ENCODE data around the gene DCST2. TPM values are rescaled to one million over a fixed set of nuclear protein-coding genes. Genes with fewer than 3 reads are reported as not detected.

Gene DCST2
- total and polyA plus RNA-seq, 9 of the 15 experiments (the other 6 are each of a cell fraction or from before 2014, with no cell fraction given), result 0.09 to 0.49 (median 0.11) TPM; not detected in 3

DNA sequence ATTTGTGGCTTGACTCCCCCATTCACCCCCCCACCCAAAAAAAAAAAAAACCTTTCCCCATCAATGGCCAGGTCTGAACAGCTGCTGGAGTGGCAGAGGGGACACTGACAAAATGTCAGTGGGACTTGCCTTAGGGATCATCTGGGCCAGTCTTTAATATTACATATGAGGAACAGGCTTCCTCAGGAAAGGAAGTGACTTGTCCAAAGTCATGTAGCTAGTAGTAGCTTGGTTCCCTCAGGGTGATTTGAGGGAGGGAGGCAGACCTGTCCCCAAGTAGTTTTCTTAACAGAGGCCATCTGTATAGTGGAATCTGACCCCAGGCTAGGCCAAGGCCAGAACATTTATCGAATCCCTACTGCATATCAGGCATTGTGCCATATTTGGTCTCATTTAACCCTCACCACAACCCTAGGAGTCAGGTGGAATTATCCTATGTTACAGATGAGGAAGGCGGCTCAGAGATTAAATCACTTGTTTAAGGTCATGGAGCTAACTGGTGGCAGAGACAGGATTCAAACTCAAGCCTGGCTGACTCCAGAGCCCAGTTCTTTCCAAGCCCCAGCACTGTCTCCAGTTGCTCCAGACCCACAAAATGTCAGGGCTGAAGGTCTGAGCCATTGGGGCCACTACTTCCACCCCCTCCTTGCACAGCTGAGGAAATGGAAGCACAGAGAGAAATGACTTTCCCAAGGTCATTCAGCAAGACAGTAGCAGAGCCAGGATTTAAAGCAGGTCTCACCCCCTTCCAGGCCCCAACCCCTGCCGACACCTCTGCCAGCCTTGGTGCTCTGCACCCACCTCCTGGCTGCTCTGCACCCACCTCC is 20.6 kb downstream of the DCST2 start (continued):
- TF ChIP-seq SPI1 (IDR thresholded peaks at IDR 0.05; ENCODE audit: borderline replicate concordance, low read depth, low read length), result peak; percentile 33; the same call in 1 of the 2 replicates
- TF ChIP-seq U2AF1 (optimal IDR thresholded peaks at IDR 0.05; ENCODE audit: low read depth, low read length), result no peak
- peak; percentile 35 to 44; a peak in 3 of 4 replicates for TF ChIP-seq KDM1A (IDR thresholded peaks at IDR 0.05)
- TF ChIP-seq NR2C1 (IDR thresholded peaks at IDR 0.05), result no peak
- TF ChIP-seq NR2C1 (tag; IDR thresholded peaks at IDR 0.05), result peak; percentile 54; the same call in 1 of the 2 replicates
- TF ChIP-seq RCOR1 (IDR thresholded peaks at IDR 0.05; ENCODE audit: borderline replicate concordance in 1 of 2, low read depth in 2 of 2, low read length in 2 of 2), result peak in 1 of 2 experiments; percentile 40; a peak in 1 of 4 replicates
- TF ChIP-seq YY1 (IDR thresholded peaks at IDR 0.05; ENCODE audit: borderline replicate concordance in 1 of 3, control insufficient read depth in 1 of 3, extremely low read depth in 1 of 3, insufficient read depth in 3 of 3, insufficient read length in 1 of 3, insufficient replicate concordance in 2 of 3, low read depth in 1 of 3, low read length in 2 of 3), result peak in 1 of 3 experiments; percentile 46
- TF ChIP-seq, protein P1, sequence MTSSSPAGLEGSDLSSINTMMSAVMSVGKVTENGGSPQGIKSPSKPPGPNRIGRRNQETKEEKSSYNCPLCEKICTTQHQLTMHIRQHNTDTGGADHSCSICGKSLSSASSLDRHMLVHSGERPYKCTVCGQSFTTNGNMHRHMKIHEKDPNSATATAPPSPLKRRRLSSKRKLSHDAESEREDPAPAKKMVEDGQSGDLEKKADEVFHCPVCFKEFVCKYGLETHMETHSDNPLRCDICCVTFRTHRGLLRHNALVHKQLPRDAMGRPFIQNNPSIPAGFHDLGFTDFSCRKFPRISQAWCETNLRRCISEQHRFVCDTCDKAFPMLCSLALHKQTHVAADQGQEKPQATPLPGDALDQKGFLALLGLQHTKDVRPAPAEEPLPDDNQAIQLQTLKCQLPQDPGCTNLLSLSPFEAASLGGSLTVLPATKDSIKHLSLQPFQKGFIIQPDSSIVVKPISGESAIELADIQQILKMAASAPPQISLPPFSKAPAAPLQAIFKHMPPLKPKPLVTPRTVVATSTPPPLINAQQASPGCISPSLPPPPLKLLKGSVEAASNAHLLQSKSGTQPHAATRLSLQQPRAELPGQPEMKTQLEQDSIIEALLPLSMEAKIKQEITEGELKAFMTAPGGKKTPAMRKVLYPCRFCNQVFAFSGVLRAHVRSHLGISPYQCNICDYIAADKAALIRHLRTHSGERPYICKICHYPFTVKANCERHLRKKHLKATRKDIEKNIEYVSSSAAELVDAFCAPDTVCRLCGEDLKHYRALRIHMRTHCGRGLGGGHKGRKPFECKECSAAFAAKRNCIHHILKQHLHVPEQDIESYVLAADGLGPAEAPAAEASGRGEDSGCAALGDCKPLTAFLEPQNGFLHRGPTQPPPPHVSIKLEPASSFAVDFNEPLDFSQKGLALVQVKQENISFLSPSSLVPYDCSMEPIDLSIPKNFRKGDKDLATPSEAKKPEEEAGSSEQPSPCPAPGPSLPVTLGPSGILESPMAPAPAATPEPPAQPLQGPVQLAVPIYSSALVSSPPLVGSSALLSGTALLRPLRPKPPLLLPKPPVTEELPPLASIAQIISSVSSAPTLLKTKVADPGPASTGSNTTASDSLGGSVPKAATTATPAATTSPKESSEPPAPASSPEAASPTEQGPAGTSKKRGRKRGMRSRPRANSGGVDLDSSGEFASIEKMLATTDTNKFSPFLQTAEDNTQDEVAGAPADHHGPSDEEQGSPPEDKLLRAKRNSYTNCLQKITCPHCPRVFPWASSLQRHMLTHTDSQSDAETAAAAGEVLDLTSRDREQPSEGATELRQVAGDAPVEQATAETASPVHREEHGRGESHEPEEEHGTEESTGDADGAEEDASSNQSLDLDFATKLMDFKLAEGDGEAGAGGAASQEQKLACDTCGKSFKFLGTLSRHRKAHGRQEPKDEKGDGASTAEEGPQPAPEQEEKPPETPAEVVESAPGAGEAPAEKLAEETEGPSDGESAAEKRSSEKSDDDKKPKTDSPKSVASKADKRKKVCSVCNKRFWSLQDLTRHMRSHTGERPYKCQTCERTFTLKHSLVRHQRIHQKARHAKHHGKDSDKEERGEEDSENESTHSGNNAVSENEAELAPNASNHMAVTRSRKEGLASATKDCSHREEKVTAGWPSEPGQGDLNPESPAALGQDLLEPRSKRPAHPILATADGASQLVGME (CRISPR knock-in tag; IDR thresholded peaks at IDR 0.05), result no peak
- TF ChIP-seq, protein P2, sequence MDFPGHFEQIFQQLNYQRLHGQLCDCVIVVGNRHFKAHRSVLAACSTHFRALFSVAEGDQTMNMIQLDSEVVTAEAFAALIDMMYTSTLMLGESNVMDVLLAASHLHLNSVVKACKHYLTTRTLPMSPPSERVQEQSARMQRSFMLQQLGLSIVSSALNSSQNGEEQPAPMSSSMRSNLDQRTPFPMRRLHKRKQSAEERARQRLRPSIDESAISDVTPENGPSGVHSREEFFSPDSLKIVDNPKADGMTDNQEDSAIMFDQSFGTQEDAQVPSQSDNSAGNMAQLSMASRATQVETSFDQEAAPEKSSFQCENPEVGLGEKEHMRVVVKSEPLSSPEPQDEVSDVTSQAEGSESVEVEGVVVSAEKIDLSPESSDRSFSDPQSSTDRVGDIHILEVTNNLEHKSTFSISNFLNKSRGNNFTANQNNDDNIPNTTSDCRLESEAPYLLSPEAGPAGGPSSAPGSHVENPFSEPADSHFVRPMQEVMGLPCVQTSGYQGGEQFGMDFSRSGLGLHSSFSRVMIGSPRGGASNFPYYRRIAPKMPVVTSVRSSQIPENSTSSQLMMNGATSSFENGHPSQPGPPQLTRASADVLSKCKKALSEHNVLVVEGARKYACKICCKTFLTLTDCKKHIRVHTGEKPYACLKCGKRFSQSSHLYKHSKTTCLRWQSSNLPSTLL (IDR thresholded peaks at IDR 0.05), result no peak
- peak; percentile 94 for TF ChIP-seq ESRRA (IDR thresholded peaks at IDR 0.05; ENCODE audit: borderline replicate concordance, low read depth)
- peak; percentile 35; the same call in 1 of the 2 replicates for TF ChIP-seq RBFOX2 (IDR thresholded peaks at IDR 0.05; ENCODE audit: low read depth, low read length)
- no peak for TF ChIP-seq CBX3 (IDR thresholded peaks at IDR 0.05; ENCODE audit: borderline replicate concordance in 1 of 2, low read length in 2 of 2)
- 0 out of 2 replicates have a peak, but pooled peaks have one; percentile 13 for TF ChIP-seq NFIC (IDR thresholded peaks at IDR 0.05)
- TF ChIP-seq, protein P3, sequence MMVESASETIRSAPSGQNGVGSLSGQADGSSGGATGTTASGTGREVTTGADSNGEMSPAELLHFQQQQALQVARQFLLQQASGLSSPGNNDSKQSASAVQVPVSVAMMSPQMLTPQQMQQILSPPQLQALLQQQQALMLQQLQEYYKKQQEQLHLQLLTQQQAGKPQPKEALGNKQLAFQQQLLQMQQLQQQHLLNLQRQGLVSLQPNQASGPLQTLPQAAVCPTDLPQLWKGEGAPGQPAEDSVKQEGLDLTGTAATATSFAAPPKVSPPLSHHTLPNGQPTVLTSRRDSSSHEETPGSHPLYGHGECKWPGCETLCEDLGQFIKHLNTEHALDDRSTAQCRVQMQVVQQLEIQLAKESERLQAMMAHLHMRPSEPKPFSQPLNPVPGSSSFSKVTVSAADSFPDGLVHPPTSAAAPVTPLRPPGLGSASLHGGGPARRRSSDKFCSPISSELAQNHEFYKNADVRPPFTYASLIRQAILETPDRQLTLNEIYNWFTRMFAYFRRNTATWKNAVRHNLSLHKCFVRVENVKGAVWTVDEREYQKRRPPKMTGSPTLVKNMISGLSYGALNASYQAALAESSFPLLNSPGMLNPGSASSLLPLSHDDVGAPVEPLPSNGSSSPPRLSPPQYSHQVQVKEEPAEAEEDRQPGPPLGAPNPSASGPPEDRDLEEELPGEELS (CRISPR knock-in tag; IDR thresholded peaks at IDR 0.05; ENCODE audit: borderline replicate concordance), result no peak
- TF ChIP-seq ZNF253 (CRISPR knock-in tag; conservative IDR thresholded peaks at IDR 0.05), result no peak
- peak; percentile 13; the same call in 1 of the 2 replicates for TF ChIP-seq ZFX (CRISPR knock-in tag; IDR thresholded peaks at IDR 0.05)

Measured in K562 (cell line).